Measurements from ENCODE around the gene GBP7.
"Not testable (repeated sequence)": the region's sequence is repeated elsewhere in the genome, so short reads cannot be mapped to it uniquely, and the experiment has no call there.

The GBP7 gene

DNA sequence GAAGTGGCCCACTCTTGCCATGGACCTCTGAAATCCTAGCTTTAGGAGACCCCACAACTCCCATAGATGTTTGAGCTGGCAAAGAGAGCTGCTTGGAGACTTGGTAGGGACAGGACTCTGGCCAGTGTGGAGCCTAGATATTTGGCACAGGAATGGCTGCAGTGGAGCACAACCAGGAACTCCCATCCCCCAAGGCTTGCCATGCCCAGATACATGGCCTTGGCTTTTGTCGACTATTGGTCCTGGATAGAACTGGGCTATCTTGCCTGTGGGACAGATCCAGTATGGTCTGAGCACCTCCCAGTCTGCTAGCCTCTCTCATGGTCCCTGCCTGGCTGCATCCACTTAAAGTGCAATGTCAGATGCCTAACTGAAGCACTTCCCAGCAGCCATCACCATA lies 42.1 kb downstream of the GBP7 start:
- TF ChIP-seq BACH2 (CRISPR knock-in tag; IDR thresholded peaks at IDR 0.05; ENCODE audit: borderline replicate concordance) (no peak), ZNF565 (CRISPR knock-in tag; conservative IDR thresholded peaks at IDR 0.05; ENCODE audit: low read depth) (no peak), ZFP30 (CRISPR knock-in tag; IDR thresholded peaks at IDR 0.05) (no peak), ZNF8 (CRISPR knock-in tag; IDR thresholded peaks at IDR 0.05) (no peak), ZNF70 (CRISPR knock-in tag; IDR thresholded peaks at IDR 0.05) (no peak), OSR1 (CRISPR knock-in tag; IDR thresholded peaks at IDR 0.05) (no peak), TOX (CRISPR knock-in tag; IDR thresholded peaks at IDR 0.05; ENCODE audit: borderline replicate concordance) (no peak), ZC3H10 (CRISPR knock-in tag; IDR thresholded peaks at IDR 0.05) (no peak)
- TF ChIP-seq, protein P1, sequence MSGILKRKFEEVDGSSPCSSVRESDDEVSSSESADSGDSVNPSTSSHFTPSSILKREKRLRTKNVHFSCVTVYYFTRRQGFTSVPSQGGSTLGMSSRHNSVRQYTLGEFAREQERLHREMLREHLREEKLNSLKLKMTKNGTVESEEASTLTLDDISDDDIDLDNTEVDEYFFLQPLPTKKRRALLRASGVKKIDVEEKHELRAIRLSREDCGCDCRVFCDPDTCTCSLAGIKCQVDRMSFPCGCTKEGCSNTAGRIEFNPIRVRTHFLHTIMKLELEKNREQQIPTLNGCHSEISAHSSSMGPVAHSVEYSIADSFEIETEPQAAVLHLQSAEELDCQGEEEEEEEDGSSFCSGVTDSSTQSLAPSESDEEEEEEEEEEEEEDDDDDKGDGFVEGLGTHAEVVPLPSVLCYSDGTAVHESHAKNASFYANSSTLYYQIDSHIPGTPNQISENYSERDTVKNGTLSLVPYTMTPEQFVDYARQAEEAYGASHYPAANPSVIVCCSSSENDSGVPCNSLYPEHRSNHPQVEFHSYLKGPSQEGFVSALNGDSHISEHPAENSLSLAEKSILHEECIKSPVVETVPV (CRISPR knock-in tag; IDR thresholded peaks at IDR 0.05): no peak
- TF ChIP-seq, protein P2, sequence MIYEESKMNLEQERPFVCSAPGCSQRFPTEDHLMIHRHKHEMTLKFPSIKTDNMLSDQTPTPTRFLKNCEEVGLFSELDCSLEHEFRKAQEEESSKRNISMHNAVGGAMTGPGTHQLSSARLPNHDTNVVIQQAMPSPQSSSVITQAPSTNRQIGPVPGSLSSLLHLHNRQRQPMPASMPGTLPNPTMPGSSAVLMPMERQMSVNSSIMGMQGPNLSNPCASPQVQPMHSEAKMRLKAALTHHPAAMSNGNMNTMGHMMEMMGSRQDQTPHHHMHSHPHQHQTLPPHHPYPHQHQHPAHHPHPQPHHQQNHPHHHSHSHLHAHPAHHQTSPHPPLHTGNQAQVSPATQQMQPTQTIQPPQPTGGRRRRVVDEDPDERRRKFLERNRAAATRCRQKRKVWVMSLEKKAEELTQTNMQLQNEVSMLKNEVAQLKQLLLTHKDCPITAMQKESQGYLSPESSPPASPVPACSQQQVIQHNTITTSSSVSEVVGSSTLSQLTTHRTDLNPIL (CRISPR knock-in tag; IDR thresholded peaks at IDR 0.05; ENCODE audit: low read depth): no peak
- ATAC-seq: no peak

DNA sequence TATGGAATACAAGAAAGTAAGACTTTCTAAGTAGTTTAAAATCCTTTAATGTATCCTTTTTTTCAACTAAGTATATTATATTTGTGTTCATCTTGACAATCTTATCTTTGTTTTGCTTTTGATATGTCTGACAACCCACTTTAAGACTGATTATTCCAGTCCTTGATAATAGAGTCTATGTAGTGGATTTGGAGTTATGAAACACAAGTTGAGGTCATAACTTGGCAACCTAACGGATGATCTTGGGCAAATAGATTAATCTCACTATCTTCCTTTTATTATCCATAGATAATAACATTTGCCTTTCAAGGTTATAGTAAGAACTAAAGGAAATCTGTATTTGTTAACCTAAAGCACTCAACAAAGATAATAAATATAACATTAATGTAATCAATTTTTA lies 45.1 kb downstream of the GBP7 start:
- no peak for ATAC-seq
- peak; percentile 40; the same call in 1 of the 2 replicates for TF ChIP-seq ISL1 (CRISPR knock-in tag; IDR thresholded peaks at IDR 0.05)
- TF ChIP-seq, protein P3, sequence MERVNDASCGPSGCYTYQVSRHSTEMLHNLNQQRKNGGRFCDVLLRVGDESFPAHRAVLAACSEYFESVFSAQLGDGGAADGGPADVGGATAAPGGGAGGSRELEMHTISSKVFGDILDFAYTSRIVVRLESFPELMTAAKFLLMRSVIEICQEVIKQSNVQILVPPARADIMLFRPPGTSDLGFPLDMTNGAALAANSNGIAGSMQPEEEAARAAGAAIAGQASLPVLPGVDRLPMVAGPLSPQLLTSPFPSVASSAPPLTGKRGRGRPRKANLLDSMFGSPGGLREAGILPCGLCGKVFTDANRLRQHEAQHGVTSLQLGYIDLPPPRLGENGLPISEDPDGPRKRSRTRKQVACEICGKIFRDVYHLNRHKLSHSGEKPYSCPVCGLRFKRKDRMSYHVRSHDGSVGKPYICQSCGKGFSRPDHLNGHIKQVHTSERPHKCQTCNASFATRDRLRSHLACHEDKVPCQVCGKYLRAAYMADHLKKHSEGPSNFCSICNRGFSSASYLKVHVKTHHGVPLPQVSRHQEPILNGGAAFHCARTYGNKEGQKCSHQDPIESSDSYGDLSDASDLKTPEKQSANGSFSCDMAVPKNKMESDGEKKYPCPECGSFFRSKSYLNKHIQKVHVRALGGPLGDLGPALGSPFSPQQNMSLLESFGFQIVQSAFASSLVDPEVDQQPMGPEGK (CRISPR knock-in tag; IDR thresholded peaks at IDR 0.05; ENCODE audit: borderline replicate concordance): no peak

DNA sequence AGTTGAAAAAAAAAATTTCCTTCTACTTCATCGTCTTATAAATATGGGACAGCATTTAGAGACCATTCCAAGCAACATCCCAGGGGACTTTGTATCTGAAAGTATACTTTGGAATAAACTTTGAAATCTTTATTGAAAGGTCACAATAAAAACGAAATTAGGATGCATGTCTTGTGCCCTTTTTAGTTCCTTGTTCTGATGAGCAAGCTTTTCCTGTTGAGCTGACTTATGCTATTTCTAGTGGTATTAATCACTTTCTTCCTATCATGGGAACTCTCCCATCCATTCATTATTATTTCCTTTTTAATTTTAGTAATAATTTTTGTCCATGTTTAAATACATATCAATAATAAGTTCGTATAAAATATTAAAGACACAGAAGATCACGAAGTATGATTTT lies 45.9 kb downstream of the GBP7 start:
- TF ChIP-seq OSR1 (CRISPR knock-in tag; IDR thresholded peaks at IDR 0.05) (no peak), RARB (CRISPR knock-in tag; IDR thresholded peaks at IDR 0.05) (no peak)
- TF ChIP-seq, protein P4, sequence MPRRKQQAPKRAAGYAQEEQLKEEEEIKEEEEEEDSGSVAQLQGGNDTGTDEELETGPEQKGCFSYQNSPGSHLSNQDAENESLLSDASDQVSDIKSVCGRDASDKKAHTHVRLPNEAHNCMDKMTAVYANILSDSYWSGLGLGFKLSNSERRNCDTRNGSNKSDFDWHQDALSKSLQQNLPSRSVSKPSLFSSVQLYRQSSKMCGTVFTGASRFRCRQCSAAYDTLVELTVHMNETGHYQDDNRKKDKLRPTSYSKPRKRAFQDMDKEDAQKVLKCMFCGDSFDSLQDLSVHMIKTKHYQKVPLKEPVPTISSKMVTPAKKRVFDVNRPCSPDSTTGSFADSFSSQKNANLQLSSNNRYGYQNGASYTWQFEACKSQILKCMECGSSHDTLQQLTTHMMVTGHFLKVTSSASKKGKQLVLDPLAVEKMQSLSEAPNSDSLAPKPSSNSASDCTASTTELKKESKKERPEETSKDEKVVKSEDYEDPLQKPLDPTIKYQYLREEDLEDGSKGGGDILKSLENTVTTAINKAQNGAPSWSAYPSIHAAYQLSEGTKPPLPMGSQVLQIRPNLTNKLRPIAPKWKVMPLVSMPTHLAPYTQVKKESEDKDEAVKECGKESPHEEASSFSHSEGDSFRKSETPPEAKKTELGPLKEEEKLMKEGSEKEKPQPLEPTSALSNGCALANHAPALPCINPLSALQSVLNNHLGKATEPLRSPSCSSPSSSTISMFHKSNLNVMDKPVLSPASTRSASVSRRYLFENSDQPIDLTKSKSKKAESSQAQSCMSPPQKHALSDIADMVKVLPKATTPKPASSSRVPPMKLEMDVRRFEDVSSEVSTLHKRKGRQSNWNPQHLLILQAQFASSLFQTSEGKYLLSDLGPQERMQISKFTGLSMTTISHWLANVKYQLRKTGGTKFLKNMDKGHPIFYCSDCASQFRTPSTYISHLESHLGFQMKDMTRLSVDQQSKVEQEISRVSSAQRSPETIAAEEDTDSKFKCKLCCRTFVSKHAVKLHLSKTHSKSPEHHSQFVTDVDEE (CRISPR knock-in tag; IDR thresholded peaks at IDR 0.05): no peak
- ATAC-seq: no peak

DNA sequence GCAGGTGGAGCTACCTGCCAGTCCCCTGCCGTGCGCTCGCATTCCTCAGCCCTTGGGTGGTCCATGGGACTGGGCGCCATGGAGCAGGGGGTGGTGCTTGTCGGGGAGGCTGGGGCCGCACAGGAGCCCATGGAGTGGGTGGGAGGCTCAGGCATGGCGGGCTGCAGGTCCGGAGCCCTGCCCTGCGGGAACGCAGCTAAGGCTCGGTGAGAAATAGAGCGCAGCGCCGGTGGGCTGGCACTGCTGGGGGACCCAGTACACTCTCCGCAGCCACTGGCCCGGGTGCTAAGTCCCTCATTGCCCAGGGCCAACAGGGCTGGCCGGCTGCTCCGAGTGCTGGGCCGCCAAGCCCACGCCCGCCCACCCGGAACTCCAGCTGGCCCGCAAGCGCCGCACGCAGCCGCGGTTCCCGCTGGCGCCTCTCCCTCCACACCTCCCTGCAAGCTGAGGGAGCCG lies 47.8 kb downstream of the GBP7 start:
- ATAC-seq: not testable (repeated sequence)

DNA sequence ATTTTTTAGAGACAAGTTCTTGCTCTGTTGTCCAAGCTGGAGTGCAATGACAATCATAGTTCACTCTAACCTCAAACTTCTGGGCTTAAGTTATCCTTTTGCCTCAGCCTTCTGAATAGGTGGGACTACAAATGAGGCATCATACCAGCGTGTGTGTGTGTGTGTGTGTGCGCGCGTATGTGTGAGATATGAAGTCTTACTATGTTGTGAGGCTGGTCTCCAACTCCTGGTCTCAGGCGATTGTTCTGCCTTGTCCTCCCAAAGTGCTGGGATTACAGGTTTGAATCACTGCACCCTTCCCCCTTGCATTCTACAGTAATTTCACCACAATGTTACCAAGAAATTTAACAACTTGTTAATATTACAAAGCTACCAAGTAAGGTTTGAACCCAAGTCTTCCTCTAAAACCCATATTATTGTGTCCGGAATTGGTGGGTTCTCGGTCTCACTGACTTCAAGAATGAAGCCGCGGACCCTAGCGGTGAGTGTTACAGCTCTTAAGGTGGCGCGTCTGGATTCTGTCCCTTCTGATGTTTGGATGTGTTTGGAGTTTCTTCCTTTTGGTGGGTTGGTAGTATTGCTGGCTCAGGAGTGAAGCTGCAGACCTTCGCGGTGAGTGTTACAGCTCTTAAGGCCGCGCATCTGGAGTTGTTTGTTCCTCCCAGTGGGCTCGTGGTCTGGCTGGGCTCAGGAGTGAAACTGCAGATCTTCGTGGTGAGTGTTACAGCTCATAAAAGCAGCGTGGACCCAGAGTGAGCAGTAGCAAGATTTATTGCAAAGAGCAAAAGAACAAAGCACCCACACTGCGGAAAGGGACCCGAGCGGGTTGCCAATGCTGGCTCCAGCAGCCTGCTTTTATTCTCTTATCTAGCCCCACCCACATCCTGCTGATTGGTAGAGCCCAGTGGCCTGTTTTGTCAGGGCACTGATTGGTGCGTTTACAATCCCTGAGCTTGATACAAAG lies 48.9 kb downstream of the GBP7 start:
- ATAC-seq: not testable (repeated sequence)

DNA sequence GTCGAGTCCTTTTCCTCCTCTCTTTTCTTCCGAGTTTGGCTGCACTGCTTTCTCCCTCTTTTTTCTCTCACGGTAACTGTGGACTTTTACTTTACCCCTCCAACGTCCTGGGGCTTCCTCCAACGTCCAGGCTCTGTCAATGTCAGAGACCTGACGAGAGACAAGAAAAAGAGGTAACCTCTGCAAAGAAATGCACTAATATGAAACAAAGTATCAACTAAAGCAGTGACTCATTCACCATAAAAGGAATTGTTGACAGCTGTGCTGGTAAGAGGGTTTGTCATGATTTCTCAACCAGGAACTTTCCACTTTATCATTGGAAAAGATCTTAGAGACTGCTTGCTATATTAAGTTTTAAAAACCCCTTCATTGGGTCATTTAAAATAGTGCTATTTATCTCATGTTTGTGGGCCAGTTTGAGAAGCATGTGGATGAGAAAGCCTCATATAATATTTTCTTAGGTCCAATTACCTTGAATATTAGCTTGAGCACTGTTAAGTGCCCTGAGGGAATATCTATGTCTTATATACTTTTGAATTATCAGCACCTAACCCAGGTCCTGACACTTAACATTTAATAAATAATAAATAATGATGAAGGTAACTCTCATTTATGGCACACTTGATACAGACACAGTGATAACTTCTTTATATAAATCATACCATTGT lies 49.8 kb downstream of the GBP7 start, which contains the start of gene GBP2:
TSS of gene GBP2 (minus strand) at position 202 of the 668 bp plus-strand sequence. CDS start 4,148 bp downstream, outside the sequence.
- TF ChIP-seq ISL1 (CRISPR knock-in tag; IDR thresholded peaks at IDR 0.05) (peak; percentile 63), BACH2 (CRISPR knock-in tag; IDR thresholded peaks at IDR 0.05; ENCODE audit: borderline replicate concordance) (no peak), ZNF70 (CRISPR knock-in tag; IDR thresholded peaks at IDR 0.05) (no peak), ZFP30 (CRISPR knock-in tag; IDR thresholded peaks at IDR 0.05) (peak; percentile 67)
- peak; percentile 91 for ATAC-seq

All from SK-N-SH treated with all-trans-retinoic acid at 6 μM for 48 hours (cell line).